ENCODE measurements around the gene ARMC8.

The ARMC8 gene

DNA sequence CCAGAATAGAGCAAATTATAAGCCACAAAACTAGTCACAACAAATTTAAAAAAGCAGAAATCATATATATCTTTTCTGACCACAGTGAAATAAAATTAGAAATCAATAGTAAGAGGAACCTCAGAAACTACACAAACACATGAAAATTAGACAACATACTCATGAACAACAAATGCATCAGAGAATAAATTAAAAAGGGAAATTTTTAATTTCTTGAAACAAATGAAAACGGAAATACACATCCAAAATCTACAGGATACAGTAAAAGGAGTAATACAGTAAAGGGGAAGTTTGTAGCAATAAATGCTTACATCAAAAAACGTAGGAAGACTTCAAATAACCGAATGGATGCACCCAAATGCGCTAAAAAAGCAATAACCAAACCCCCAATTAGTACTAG is 123.4 kb downstream of the ARMC8 start:
- DNase-seq (ENCODE audit: low spot score) = no peak

GRCh38 chr3:138314751-138315150 is 127.7 kb downstream of the ARMC8 start:
- DNase-seq (ENCODE audit: low spot score) = no peak

DNA sequence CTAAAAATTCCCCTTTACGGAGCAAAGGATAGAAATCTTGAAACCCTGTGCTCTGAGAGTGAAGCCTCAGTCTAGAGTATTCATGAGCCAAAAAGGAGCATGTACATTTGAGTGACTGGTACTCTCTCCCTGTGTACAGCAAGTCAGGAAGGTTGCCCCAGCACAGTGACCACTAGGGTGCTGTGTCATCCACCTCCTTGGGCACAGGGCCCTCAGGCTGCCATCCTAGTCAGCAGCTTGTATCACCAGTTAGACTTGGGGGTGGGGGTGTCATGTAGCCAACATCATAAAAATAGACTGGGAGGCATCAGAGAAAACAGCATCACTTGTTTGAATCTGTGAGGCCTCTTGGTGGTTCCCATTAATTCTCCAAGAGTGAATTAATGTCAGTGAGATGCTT is 130.6 kb downstream of the ARMC8 start:
- DNase-seq (ENCODE audit: low spot score) = no peak

- DNase-seq (ENCODE audit: low spot score) = no peak
Observed at GRCh38 chr3:138323971-138324370, 136.9 kb downstream of the ARMC8 start.

GRCh38 chr3:138325990-138326389 is 138.9 kb downstream of the ARMC8 start:
- DNase-seq (ENCODE audit: low spot score) = no peak

- no peak for DNase-seq (ENCODE audit: low spot score)
Observed at GRCh38 chr3:138326866-138327595, 139.9 kb downstream of the ARMC8 start.

- no peak for DNase-seq (ENCODE audit: low spot score)
Observed at GRCh38 chr3:138327831-138328230, 140.7 kb downstream of the ARMC8 start.

DNA sequence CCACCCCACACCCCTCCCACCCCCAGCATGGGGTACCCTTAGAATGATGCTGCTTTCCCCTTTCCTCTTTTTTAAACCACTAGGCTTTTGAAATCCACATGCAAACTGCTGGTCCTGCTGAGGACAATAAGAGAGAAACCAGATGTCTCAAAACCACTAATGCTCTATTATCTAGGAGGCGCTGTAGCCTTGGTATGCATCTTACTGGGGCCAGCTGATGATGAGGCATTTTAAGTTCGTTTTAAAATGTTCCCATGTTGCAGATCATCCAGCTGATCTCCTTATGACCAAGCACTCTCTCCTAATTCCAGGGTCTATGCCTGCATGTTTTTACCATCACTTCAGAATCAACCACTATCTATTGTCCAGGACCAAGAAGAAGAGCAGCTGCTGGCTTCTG is 141.2 kb downstream of the ARMC8 start:
- DNase-seq (ENCODE audit: low spot score) = no peak

GRCh38 chr3:138329127-138329983 is 142.3 kb downstream of the ARMC8 start, which contains the start of gene NME9:
NME9 (minus strand) TSS chr3:138329851; CDS start chr3:138329335, 516 bp downstream.
- peak; percentile 90 for DNase-seq (ENCODE audit: low spot score)

DNA sequence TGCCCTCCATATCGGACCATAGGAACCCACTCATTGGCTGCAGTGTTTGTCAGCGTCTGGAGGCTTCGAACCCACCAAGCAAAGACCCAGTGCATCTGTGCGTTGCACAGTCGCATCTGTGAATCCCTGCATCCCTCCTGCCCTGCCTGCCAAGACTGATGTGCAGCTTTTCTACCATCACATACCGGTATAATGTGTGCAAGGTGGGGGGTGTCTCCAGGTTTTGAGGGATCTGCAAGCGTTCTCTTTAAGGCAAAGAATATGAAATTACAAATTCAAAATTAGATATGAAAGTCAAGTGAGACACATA is 142.8 kb downstream of the ARMC8 start:
- no peak for DNase-seq (ENCODE audit: low spot score)

DNA sequence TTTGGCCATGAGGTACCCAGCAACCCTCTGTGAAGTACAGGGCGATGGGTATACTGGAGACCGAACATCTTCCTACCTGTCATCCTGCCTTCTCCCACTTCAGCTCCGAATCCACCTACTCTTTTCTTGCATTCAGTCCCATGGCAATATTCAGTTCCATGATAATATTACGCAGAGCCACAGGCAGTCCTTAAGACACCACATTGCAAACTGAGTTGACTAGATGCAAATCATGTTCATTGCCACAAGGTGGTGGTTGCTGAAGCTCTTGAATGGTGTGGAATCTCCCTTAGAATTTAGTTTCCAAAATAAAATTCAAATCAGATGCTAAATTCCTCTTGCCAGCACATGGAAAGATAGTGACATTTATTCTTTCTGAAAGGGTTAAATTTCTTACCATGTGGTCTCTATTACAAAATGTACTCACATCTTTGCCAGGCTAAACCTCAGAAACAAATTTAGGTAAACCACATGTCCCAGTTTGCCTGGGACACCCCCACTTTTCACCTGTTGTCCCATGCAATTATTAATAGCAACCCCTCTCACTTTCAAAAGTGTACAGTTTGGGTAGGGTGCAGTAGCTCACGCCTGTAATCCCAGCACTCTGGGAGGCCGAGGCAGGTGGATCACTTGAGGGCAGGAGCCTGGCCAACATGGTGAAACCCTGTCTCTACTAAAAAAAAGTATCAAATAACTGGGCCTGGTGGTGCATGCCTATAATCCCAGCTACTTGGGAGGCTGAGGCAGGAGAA is 144.2 kb downstream of the ARMC8 start:
- peak; percentile 17 for DNase-seq (ENCODE audit: low spot score)

DNA sequence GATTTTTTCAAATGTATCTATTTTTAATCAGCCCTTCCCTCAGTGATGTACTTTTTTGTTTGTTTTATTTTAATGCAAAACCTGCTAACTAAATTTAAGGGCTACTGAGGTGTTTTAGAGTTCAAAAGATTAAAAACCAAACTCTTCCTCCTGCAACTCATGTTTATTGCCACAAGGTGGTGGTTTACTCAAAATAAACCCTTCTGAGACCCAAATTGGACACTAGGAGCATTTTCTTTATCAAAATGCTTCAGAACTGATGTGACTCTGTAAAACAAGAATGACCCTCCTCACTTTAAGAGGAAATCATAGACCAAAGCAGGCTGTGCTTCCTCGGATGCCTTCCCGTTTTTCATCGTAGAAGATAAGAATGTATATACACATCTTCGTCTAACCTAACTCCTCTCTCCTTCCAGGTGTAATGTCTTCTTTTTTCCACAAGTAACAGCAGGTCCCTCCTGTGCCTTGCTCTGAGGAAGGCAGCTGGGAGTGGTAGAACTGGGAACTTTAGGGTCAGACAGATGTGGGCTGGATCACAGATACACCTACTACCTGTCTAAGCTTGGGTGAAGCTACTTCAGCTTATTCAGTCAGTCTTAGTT is 145.5 kb downstream of the ARMC8 start:
- DNase-seq (ENCODE audit: low spot score) = peak; percentile 32

- DNase-seq (ENCODE audit: low spot score) = no peak
Observed at GRCh38 chr3:138334608-138335007, 147.5 kb downstream of the ARMC8 start.

- no peak for DNase-seq (ENCODE audit: low spot score)
Observed at GRCh38 chr3:138336454-138336999, 149.4 kb downstream of the ARMC8 start.

- DNase-seq (ENCODE audit: low spot score) = no peak
Observed at GRCh38 chr3:138338244-138338643, 151.1 kb downstream of the ARMC8 start.

GRCh38 chr3:138338811-138339210 is 151.7 kb downstream of the ARMC8 start:
- no peak for DNase-seq (ENCODE audit: low spot score)

DNA sequence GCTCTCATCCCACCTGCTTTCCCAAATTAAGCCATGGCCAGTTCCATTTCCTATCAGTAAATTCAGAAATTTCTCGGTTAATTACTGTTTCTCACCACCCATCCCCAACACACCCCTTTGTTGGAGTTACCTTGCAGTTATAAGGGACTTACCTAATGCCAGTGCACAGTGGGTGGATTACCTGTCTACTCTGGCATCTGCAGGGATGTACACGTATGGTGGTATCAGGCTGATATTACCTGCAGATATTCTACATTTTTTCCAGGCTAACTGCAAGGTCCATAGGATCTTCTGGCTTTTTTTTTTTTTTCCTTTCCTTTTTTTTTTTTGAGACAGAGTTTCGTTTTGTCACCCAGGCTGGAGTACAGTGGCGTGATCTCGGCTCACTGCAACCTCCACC is 153.4 kb downstream of the ARMC8 start:
- DNase-seq (ENCODE audit: low spot score) = no peak

DNA sequence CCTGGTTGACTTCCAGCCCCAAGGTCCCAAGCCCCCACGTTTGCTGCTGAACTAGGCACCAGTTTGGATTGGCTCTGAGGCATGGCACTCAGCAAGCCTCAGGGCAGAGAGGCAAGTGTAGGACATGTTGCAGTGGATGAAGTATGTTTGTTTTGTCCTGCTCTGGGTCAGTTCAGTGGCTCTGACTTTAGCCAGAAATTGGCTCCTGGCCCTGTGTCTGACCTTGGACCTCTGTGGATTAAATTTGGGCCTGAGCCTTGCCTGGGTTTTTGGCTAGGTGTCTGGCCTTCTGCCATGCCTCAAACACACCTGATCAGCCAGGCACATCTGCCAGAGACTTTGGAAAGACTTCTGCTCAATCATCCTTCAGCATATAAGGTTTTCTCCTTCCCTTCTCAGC is 157.7 kb downstream of the ARMC8 start:
- no peak for DNase-seq (ENCODE audit: low spot score)
